ENCODE data around the gene TTC24.
"Not testable (repeated sequence)": the region's sequence is repeated elsewhere in the genome, so short reads cannot be mapped to it uniquely, and the experiment has no call there.

Gene TTC24

GRCh38 chr1:156615946-156616345 lies 36.4 kb downstream of the TTC24 start:
- no peak for DNase-seq

- DNase-seq: no peak
Observed at GRCh38 chr1:156616463-156616862, 36.9 kb downstream of the TTC24 start.

GRCh38 chr1:156618853-156619581 lies 39.5 kb downstream of the TTC24 start, which contains the start of gene HAPLN2:
Gene HAPLN2, plus strand, starts transcription at chr1:156619415. Its CDS starts 4,076 bp downstream, at chr1:156623491.
- peak; percentile 45 for DNase-seq

- no peak for DNase-seq
Observed at GRCh38 chr1:156619582-156619955, 40.0 kb downstream of the TTC24 start.

GRCh38 chr1:156622581-156623297 lies 43.2 kb downstream of the TTC24 start:
- DNase-seq: no peak

GRCh38 chr1:156623946-156624813 lies 44.7 kb downstream of the TTC24 start:
- DNase-seq: peak; percentile 56

GRCh38 chr1:156624814-156625435 lies 45.4 kb downstream of the TTC24 start:
- peak; percentile 20 for DNase-seq

GRCh38 chr1:156625436-156626078 lies 46.0 kb downstream of the TTC24 start:
- DNase-seq: peak; percentile 85

GRCh38 chr1:156626079-156626438 lies 46.5 kb downstream of the TTC24 start:
- no peak for DNase-seq

GRCh38 chr1:156627313-156627880 lies 47.9 kb downstream of the TTC24 start:
- peak; percentile 52 for DNase-seq

GRCh38 chr1:156629823-156630449 lies 50.4 kb downstream of the TTC24 start:
- DNase-seq: no peak

GRCh38 chr1:156631152-156631551 lies 51.6 kb downstream of the TTC24 start:
- not testable (repeated sequence) for DNase-seq

GRCh38 chr1:156632355-156632754 lies 52.8 kb downstream of the TTC24 start:
- no peak for DNase-seq
